Loucy (cell line): ENCODE data around the gene XPC.

Experiments
- H2AFZ ChIP-seq: fragments of 200-600 bp; sonication (generic); 2 replicates; pipeline ENCODE4 v1.6.0; 2016; ENCODE audit warnings: antibody characterized with exemption, mild to moderate bottlenecking, low read length, moderate library complexity
- H3F3A ChIP-seq: fragments of 200-600 bp; 2 replicates; pipeline ENCODE4 v1.6.0; 2016; ENCODE audit warnings: antibody characterized with exemption, low read depth, mild to moderate bottlenecking
- H3K27me3 ChIP-seq: fragments of 200-600 bp; sonication (generic); 2 replicates; pipeline ENCODE4 v1.6.1; 2014; ENCODE audit warnings: low read length, mild to moderate bottlenecking; ENCODE audit not compliant: insufficient read depth, poor library complexity, severe bottlenecking
- H3K36me3 ChIP-seq: fragments of 200-600 bp; sonication (generic); 2 replicates; pipeline ENCODE4 v1.6.1; 2016; ENCODE audit warnings: low read length; ENCODE audit not compliant: insufficient read depth
- H3K4me1 ChIP-seq: fragments of 200-600 bp; sonication (generic); 2 replicates; pipeline ENCODE4 v1.5.1; 2014; ENCODE audit warnings: low read length, mild to moderate bottlenecking; ENCODE audit not compliant: insufficient read depth, poor library complexity, severe bottlenecking
- H3K4me2 ChIP-seq: fragments of 200-600 bp; sonication (generic); 2 replicates; pipeline ENCODE4 v1.6.0; 2014; ENCODE audit warnings: antibody characterized with exemption, low read length, low read depth, mild to moderate bottlenecking; ENCODE audit not compliant: poor library complexity, severe bottlenecking
- H3K4me3 ChIP-seq: fragments of 200-600 bp; sonication (generic); 2 replicates; pipeline ENCODE4 v1.5.1; 2014; ENCODE audit warnings: low read length, mild to moderate bottlenecking, mixed read lengths; ENCODE audit not compliant: poor library complexity, severe bottlenecking
- H3K79me2 ChIP-seq: fragments of 200-600 bp; sonication (generic); 2 replicates; pipeline ENCODE4 v1.6.1; 2014; ENCODE audit warnings: low read length; ENCODE audit not compliant: insufficient read depth
- H3K9ac ChIP-seq: fragments of 200-600 bp; sonication (generic); 2 replicates; pipeline ENCODE4 v1.6.0; 2014; ENCODE audit warnings: mild to moderate bottlenecking, low read depth, low read length, moderate library complexity; ENCODE audit not compliant: poor library complexity, severe bottlenecking
- H3K9me2 ChIP-seq: fragments of 200-600 bp; sonication (generic); replicated peaks from 2 replicates; pipeline ENCODE4 v1.6.1; 2016; ENCODE audit warnings: low read depth, low read length, mixed read lengths
- H3K9me3 ChIP-seq: fragments of 200-600 bp; sonication (generic); 2 replicates; pipeline ENCODE4 v1.6.1; 2014; ENCODE audit warnings: mild to moderate bottlenecking, antibody characterized with exemption, low read length, low read depth; ENCODE audit not compliant: insufficient read depth
- H4K20me1 ChIP-seq: fragments of 200-600 bp; sonication (generic); 2 replicates; pipeline ENCODE4 v1.6.0; 2014; ENCODE audit warnings: antibody characterized with exemption, low read length, mild to moderate bottlenecking; ENCODE audit not compliant: insufficient read depth, poor library complexity, severe bottlenecking
- EZH2phosphoT487 ChIP-seq: fragments of 200-600 bp; IDR thresholded peaks from 2 replicates; pipeline ENCODE4 v1.6.1; 2018; ENCODE audit warnings: antibody characterized with exemption, mild to moderate bottlenecking, moderate library complexity, borderline replicate concordance
- TF ChIP-seq, protein P1 (sequence below): fragments of 200-600 bp; sonication (generic); conservative IDR thresholded peaks from 2 replicates; pipeline ENCODE4 v1.5.1; 2014; ENCODE audit warnings: mild to moderate bottlenecking, antibody characterized with exemption, low read length

XPC gene

DNA sequence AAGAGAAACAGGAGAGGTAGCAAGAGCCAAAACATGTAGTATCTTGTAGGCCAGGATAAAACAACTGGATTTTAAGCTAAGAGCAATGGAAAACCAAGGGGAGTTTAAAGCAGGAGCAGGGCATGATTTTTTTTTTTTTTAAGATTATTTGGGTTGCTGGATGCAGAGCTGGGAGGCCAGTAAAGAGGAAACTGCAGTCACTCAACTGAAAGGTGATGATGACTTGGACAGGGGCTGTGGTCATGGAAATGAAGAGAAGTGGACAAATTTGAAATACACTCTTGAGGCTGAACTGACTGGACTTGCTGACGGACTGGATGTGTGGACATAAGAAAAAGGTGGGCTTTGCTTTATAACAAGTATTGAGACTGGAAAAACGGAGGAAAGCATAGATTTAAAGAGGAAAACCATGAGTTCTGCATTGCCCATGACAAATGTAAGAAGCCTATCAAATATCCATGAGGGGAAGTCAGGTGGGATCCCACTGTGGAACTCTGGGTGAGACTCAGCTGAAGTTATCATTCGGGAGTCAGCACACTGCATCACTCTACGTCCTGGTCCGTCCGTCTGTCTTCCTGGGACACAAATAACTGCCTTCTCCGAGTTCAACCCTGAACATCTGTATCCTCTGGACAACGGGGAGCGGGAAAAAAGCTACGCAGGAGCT, 688 bp downstream of the XPC start:
- peak overlapping the region; percentile 63; the same call in 1 of the 2 replicates for H2AFZ ChIP-seq
- H3K9me2 ChIP-seq, result no peaks in the 10 kb centered on the region
- no peaks in the 10 kb centered on the region; the same call in 1 of the 2 replicates for H3K36me3 ChIP-seq
- H3K9ac ChIP-seq, result peak overlapping the region; percentile 99
- H3K27me3 ChIP-seq, result peaks cover 4% of the 10 kb centered on the region
- no peaks in the 10 kb centered on the region for H3K9me3 ChIP-seq
- H3K4me3 ChIP-seq, result peak overlapping the region; percentile 95
- peaks cover 65% of the 10 kb centered on the region for H3K79me2 ChIP-seq
- H3K4me2 ChIP-seq, result peak overlapping the region; percentile 94
- H3K4me1 ChIP-seq, result peaks cover 64% of the 10 kb centered on the region
- no peaks in the 10 kb centered on the region for H3F3A ChIP-seq
- TF ChIP-seq EZH2phosphoT487, result no peak
- H4K20me1 ChIP-seq, result peaks cover 27% of the 10 kb centered on the region

DNA sequence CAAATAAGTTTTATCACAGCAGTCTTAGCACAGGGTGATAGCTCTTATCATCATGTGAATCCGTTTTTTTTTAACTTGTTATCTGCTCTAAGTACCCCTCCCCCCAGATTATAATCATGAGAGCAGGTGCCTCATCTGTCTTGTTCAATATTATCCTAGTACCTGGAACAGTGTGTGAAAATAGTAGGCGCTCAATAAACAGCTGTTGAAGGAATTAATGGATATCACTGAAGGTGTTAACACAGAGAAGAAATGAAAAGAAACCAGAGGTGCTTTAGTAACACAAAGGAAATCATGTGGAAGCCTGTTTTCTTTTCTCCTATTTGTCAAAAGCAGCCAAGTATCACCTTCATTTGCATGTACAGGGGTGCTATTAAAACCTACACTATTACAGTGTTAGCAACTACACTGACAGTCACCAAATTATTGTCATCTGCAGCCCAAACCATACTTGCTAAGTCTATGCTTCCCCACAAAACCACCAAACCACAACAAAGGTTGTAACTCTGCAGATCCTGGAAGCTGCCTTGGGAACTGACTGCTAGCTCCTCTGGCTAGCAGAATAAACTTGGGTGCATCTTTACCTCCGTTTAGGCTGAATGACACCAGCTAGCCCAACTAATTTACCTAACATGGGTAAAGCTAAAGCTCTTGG, 2.9 kb downstream of the XPC start:
- Histone ChIP-seq H3K4me2 (peak overlapping the region; percentile 72), H2AFZ (no peak overlapping the region), H3K79me2 (peaks cover 43% of the 10 kb centered on the region), H3K4me3 (peak overlapping the region; percentile 54), H3K9ac (peak overlapping the region; percentile 11), H3K9me2 (no peaks in the 10 kb centered on the region), H4K20me1 (peaks cover 17% of the 10 kb centered on the region), H3F3A (no peaks in the 10 kb centered on the region), H3K36me3 (peaks cover 3% of the 10 kb centered on the region; the same call in 1 of the 2 replicates), H3K4me1 (peaks cover 48% of the 10 kb centered on the region), H3K27me3 (peaks cover 4% of the 10 kb centered on the region), H3K9me3 (no peaks in the 10 kb centered on the region)
- no peak for TF ChIP-seq EZH2phosphoT487
- TF ChIP-seq, protein P1, sequence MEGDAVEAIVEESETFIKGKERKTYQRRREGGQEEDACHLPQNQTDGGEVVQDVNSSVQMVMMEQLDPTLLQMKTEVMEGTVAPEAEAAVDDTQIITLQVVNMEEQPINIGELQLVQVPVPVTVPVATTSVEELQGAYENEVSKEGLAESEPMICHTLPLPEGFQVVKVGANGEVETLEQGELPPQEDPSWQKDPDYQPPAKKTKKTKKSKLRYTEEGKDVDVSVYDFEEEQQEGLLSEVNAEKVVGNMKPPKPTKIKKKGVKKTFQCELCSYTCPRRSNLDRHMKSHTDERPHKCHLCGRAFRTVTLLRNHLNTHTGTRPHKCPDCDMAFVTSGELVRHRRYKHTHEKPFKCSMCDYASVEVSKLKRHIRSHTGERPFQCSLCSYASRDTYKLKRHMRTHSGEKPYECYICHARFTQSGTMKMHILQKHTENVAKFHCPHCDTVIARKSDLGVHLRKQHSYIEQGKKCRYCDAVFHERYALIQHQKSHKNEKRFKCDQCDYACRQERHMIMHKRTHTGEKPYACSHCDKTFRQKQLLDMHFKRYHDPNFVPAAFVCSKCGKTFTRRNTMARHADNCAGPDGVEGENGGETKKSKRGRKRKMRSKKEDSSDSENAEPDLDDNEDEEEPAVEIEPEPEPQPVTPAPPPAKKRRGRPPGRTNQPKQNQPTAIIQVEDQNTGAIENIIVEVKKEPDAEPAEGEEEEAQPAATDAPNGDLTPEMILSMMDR, result no peak

DNA sequence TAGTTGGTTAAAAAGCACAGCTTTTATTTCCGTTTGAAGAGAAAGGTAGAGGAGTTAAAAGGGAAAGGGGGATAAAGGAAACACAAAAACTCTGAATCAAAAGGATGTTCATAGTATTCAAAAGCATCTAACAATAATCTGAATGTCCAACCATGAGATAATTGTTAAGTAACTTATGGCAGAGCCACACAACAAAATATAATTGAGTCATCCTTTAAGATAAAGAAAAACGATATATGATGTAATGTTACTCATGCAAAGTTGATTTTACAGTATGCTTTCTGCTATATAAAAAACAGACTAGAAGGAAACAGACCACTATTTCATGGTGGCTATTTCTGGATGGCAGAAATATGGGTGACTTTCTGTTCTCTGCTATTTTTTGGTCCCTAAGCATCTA, 3.9 kb downstream of the XPC start:
- peaks cover 46% of the 10 kb centered on the region for H3K4me1 ChIP-seq
- H2AFZ ChIP-seq, result no peak overlapping the region
- H3K9me3 ChIP-seq, result no peaks in the 10 kb centered on the region
- H3K27me3 ChIP-seq, result peaks cover 4% of the 10 kb centered on the region
- H3F3A ChIP-seq, result no peaks in the 10 kb centered on the region
- TF ChIP-seq, protein P1, result no peak
- no peak for TF ChIP-seq EZH2phosphoT487
- H4K20me1 ChIP-seq, result peaks cover 16% of the 10 kb centered on the region
- H3K4me3 ChIP-seq, result no peak overlapping the region
- peaks cover 33% of the 10 kb centered on the region for H3K79me2 ChIP-seq
- no peaks in the 10 kb centered on the region for H3K9me2 ChIP-seq
- H3K4me2 ChIP-seq, result peak overlapping the region; percentile 72
- H3K36me3 ChIP-seq, result peaks cover 10% of the 10 kb centered on the region
- H3K9ac ChIP-seq, result no peak overlapping the region
